Mesothelial cell of epicardium (in vitro differentiated cells): Measurements from ENCODE around the gene SPAG16. TPM values are rescaled to one million over a fixed set of nuclear protein-coding genes. Genes with fewer than 3 reads are reported as not detected.

Experiments used
- DNase-seq, 2 experiments: peaks; one replicate each; pipeline ENCODE4 v3.0.0; 2021; ENCODE audit warnings: low spot score in 2 of 2; ENCODE audit not compliant: unreplicated experiment in 2 of 2
- H3K27ac Mint-ChIP-seq: 2 replicates; pipeline ENCODE4 v1.8.0; 2021; ENCODE audit warnings: mixed read lengths
- H3K27me3 Mint-ChIP-seq: 2 replicates; pipeline ENCODE4 v1.8.0; 2021; ENCODE audit warnings: low read depth, mixed read lengths
- H3K36me3 Mint-ChIP-seq: 2 replicates; pipeline ENCODE4 v1.8.0; 2021; ENCODE audit warnings: mixed read lengths
- H3K4me1 Mint-ChIP-seq: 2 replicates; pipeline ENCODE4 v1.8.0; 2021; ENCODE audit warnings: mixed read lengths
- H3K4me3 Mint-ChIP-seq: 2 replicates; pipeline ENCODE4 v1.8.0; 2021; ENCODE audit warnings: mild to moderate bottlenecking, moderate library complexity, mixed read lengths
- H3K9me3 Mint-ChIP-seq: 2 replicates; pipeline ENCODE4 v1.8.0; 2021; ENCODE audit warnings: mixed read lengths
- CTCF ChIP-seq: fragments of 200-600 bp; sonication (generic); IDR thresholded peaks from one replicate; pipeline ENCODE4 v1.5.0; 2021; ENCODE audit warnings: antibody characterized with exemption; ENCODE audit not compliant: unreplicated experiment
- total RNA-seq: library from RNA; stranded (reverse); gene quantifications from 3 replicates; pipeline ENCODE4 v1.2.1, GENCODE V29; 2021

The SPAG16 gene
- total RNA-seq, 1 donor from 2014 or later: 35.1 TPM

DNA sequence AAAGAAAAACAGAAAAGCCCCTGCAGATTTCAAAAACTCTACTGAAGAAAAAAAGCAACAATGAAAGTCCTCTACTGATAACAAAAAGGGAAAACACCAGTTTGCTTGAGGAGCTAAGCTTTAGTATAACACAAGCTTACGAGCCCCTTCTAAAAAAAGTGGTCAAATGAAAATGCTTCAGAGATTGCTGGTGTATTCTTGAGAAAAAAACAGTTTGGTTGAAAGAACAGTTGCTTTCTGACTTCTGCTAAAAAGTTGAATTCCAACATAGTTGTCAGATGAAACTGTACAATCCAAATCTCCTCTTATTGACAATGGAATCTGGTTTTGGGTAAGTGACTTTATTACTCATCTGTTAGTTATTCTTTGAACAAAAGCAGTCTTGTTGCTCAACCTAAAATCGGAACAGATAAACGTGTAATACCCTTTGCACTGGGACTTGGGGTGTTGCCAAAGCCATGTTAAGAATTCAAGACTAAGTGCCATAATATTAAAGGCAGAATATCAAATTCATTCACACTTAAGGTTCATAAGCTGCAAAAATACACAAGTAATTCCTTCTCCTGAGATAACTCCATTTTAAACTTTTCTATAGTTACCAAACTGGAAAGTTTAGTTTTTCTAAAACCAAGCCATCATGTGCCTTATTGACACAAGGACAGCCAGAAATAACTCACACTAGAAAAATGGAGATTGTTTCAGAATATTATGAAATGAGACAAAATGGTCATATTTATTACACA, 45.3 kb upstream of the SPAG16 start:
- H3K9me3 Mint-ChIP-seq: no peaks in the 10 kb centered on the region
- TF ChIP-seq CTCF: no peak
- H3K4me3 Mint-ChIP-seq: peak overlapping the region; percentile 32
- no peaks in the 10 kb centered on the region for H3K36me3 Mint-ChIP-seq
- H3K27ac Mint-ChIP-seq: peak overlapping the region; percentile 95
- H3K4me1 Mint-ChIP-seq: peaks cover 28% of the 10 kb centered on the region
- H3K27me3 Mint-ChIP-seq: no peaks in the 10 kb centered on the region
- no peak for DNase-seq

GRCh38 chr2:213241817-213242216, 42.4 kb upstream of the SPAG16 start:
- no peak for DNase-seq
- Mint-ChIP-seq H3K27ac (no peak overlapping the region), H3K4me3 (no peak overlapping the region), H3K36me3 (no peaks in the 10 kb centered on the region), H3K9me3 (no peaks in the 10 kb centered on the region), H3K4me1 (peaks cover 28% of the 10 kb centered on the region), H3K27me3 (no peaks in the 10 kb centered on the region)
- TF ChIP-seq CTCF: no peak

DNA sequence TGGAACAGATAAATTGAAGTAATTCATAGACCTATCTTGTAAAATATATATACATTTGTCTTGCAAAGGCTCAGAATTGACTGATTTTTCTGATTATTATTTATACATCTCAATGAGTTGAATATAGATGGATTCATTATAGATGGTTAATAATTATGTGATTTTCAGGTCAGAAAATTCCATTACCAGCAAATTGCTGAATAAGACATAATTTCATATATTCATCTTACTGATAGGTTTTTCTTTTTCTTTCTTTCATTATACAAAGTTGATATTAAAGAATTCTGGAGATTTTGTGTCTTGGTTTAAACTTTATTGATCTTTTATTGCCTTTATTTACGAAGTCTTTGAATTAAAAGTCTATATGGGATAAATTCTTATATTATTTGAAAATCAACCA, 41.6 kb upstream of the SPAG16 start:
- no peak overlapping the region for H3K27ac Mint-ChIP-seq
- no peak for TF ChIP-seq CTCF
- H3K4me1 Mint-ChIP-seq: peaks cover 19% of the 10 kb centered on the region
- H3K27me3 Mint-ChIP-seq: no peaks in the 10 kb centered on the region
- no peaks in the 10 kb centered on the region for H3K36me3 Mint-ChIP-seq
- DNase-seq: no peak
- H3K9me3 Mint-ChIP-seq: no peaks in the 10 kb centered on the region
- H3K4me3 Mint-ChIP-seq: no peak overlapping the region

GRCh38 chr2:213243189-213244044, 40.8 kb upstream of the SPAG16 start:
- Mint-ChIP-seq H3K36me3 (no peaks in the 10 kb centered on the region), H3K27me3 (no peaks in the 10 kb centered on the region), H3K9me3 (no peaks in the 10 kb centered on the region), H3K4me1 (peaks cover 16% of the 10 kb centered on the region), H3K27ac (no peak overlapping the region), H3K4me3 (no peak overlapping the region)
- DNase-seq: no peak
- TF ChIP-seq CTCF: no peak

GRCh38 chr2:213246497-213247281, 37.6 kb upstream of the SPAG16 start:
- peaks cover 22% of the 10 kb centered on the region for H3K4me1 Mint-ChIP-seq
- peak; percentile 96 for TF ChIP-seq CTCF
- H3K27ac Mint-ChIP-seq: no peak overlapping the region
- no peaks in the 10 kb centered on the region for H3K27me3 Mint-ChIP-seq
- no peaks in the 10 kb centered on the region for H3K9me3 Mint-ChIP-seq
- no peak overlapping the region for H3K4me3 Mint-ChIP-seq
- H3K36me3 Mint-ChIP-seq: no peaks in the 10 kb centered on the region
- DNase-seq: peak; percentile 28 to 40
